ENCODE results near the gene ALDOA.
A peak's percentile ranks its signal among the peaks of the same experiment; 100 is the strongest.

ALDOA gene

GRCh38 chr16:30069611-30070462 lies 4.3 kb downstream of the ALDOA start:
- no peak for DNase-seq (ENCODE audit: low read depth)

- no peak for DNase-seq (ENCODE audit: low read depth)
These were observed 4.9 kb downstream of the ALDOA start for GRCh38 chr16:30070490-30070889.

GRCh38 chr16:30075503-30076275 lies 10.1 kb downstream of the ALDOA start, which contains the start of gene PPP4C:
Gene PPP4C, plus strand, starts transcription at chr16:30075994. Its CDS starts 384 bp downstream, at chr16:30076378.
- peak; percentile 85 for DNase-seq (ENCODE audit: low read depth)

GRCh38 chr16:30076276-30076791 lies 10.8 kb downstream of the ALDOA start:
- DNase-seq (ENCODE audit: low read depth), result no peak

- DNase-seq (ENCODE audit: low read depth), result no peak
These were observed 12.1 kb downstream of the ALDOA start for GRCh38 chr16:30077656-30078055.

- DNase-seq (ENCODE audit: low read depth), result no peak
These were observed 13.2 kb downstream of the ALDOA start for GRCh38 chr16:30078744-30079143.

- DNase-seq (ENCODE audit: low read depth), result no peak
These were observed 13.9 kb downstream of the ALDOA start for GRCh38 chr16:30079480-30079879.

- DNase-seq (ENCODE audit: low read depth), result no peak
These were observed 17.1 kb downstream of the ALDOA start for GRCh38 chr16:30082545-30083090.

- DNase-seq (ENCODE audit: low read depth), result no peak
These were observed 17.9 kb downstream of the ALDOA start for GRCh38 chr16:30083216-30084055.

- no peak for DNase-seq (ENCODE audit: low read depth)
These were observed 18.7 kb downstream of the ALDOA start for GRCh38 chr16:30084096-30084815.

GRCh38 chr16:30084816-30085159 lies 19.2 kb downstream of the ALDOA start:
- DNase-seq (ENCODE audit: low read depth), result no peak

GRCh38 chr16:30085247-30085646 lies 19.7 kb downstream of the ALDOA start:
- DNase-seq (ENCODE audit: low read depth), result no peak

GRCh38 chr16:30085820-30086219 lies 20.3 kb downstream of the ALDOA start:
- DNase-seq (ENCODE audit: low read depth), result no peak

- no peak for DNase-seq (ENCODE audit: low read depth)
These were observed 21.0 kb downstream of the ALDOA start for GRCh38 chr16:30086291-30087140.

- no peak for DNase-seq (ENCODE audit: low read depth)
These were observed 21.8 kb downstream of the ALDOA start for GRCh38 chr16:30087181-30087898.

- DNase-seq (ENCODE audit: low read depth), result no peak
These were observed 22.8 kb downstream of the ALDOA start for GRCh38 chr16:30088237-30088831.

GRCh38 chr16:30088832-30089624 lies 23.5 kb downstream of the ALDOA start:
- no peak for DNase-seq (ENCODE audit: low read depth)
